LNCaP clone FGC (cell line): ENCODE measurements around the gene RUNX2.

Source experiments
- DNase-seq: peaks from one replicate; pipeline ENCODE4 v3.0.0-alpha.2; 2011; ENCODE audit warnings: low read depth
- H3K4me3 ChIP-seq: 2 replicates; pipeline ENCODE4 v1.5.1; 2011; ENCODE audit warnings: mild to moderate bottlenecking, low read depth, low read length, control low read depth
- CTCF ChIP-seq: IDR thresholded peaks from 2 replicates; pipeline ENCODE4 v1.5.1; 2012; ENCODE audit warnings: mild to moderate bottlenecking; ENCODE audit not compliant: control insufficient read depth, insufficient read depth; ENCODE audit errors: extremely low read depth

Gene RUNX2

GRCh38 chr6:45587229-45588060, 259.3 kb downstream of the RUNX2 start:
- TF ChIP-seq CTCF, result no peak
- DNase-seq, result no peak
- H3K4me3 ChIP-seq, result no peak overlapping the region

GRCh38 chr6:45589367-45589766, 261.2 kb downstream of the RUNX2 start:
- DNase-seq, result no peak
- no peak overlapping the region for H3K4me3 ChIP-seq
- no peak for TF ChIP-seq CTCF

GRCh38 chr6:45590226-45590625, 262.1 kb downstream of the RUNX2 start:
- DNase-seq, result no peak
- no peak for TF ChIP-seq CTCF

GRCh38 chr6:45590696-45591184, 262.6 kb downstream of the RUNX2 start:
- no peak for TF ChIP-seq CTCF

More at GRCh38 chr6:45590226-45590625, 262.1 kb downstream of the RUNX2 start:
- H3K4me3 ChIP-seq, result no peak overlapping the region

GRCh38 chr6:45591306-45591705, 263.2 kb downstream of the RUNX2 start:
- no peak overlapping the region for H3K4me3 ChIP-seq
- DNase-seq, result no peak
- TF ChIP-seq CTCF, result no peak

More at GRCh38 chr6:45590696-45591184, 262.6 kb downstream of the RUNX2 start:
- DNase-seq, result no peak
- no peak overlapping the region for H3K4me3 ChIP-seq

- TF ChIP-seq CTCF, result no peak
- no peak for DNase-seq
- H3K4me3 ChIP-seq, result no peak overlapping the region
Observed at GRCh38 chr6:45591890-45592289, 263.8 kb downstream of the RUNX2 start.

GRCh38 chr6:45592991-45593390, 264.9 kb downstream of the RUNX2 start:
- no peak for DNase-seq
- no peak for TF ChIP-seq CTCF
- no peak overlapping the region for H3K4me3 ChIP-seq
